HG02798 (cell line): ENCODE results near the gene KCNG4.

ENCODE experiments used
- ATAC-seq: cut with Tn5 transposase; IDR thresholded peaks from one replicate; pipeline ENCODE4 v1.9.1; 2021; ENCODE audit warnings: mild to moderate bottlenecking; ENCODE audit not compliant: unreplicated experiment, poor library complexity

KCNG4 gene, protein sequence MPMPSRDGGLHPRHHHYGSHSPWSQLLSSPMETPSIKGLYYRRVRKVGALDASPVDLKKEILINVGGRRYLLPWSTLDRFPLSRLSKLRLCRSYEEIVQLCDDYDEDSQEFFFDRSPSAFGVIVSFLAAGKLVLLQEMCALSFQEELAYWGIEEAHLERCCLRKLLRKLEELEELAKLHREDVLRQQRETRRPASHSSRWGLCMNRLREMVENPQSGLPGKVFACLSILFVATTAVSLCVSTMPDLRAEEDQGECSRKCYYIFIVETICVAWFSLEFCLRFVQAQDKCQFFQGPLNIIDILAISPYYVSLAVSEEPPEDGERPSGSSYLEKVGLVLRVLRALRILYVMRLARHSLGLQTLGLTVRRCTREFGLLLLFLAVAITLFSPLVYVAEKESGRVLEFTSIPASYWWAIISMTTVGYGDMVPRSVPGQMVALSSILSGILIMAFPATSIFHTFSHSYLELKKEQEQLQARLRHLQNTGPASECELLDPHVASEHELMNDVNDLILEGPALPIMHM

DNA sequence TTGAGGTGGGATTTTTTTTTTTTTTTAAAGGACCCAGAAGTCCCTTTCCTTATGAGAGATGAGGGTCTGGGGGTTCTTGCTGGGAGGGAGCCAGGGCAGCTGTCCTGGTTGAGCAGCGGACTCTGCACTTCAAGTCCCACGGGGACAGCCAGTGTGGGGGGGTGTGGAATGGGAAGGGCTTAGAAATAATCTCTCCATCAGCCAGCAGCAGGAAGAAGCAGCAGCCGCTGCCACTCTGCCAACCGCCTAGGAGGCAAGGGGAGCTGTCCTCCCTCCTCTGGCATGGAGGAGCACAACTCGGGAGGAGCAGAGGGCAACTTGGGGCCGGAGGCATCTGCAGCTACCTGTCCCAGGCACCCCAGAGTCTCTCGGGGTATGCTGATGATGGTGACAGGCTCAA, at the start of gene KCNG4:
TSS of gene KCNG4 (minus strand) at position 104 of the 400 bp plus-strand sequence. CDS start 2,527 bp downstream, outside the sequence.
- no peak for ATAC-seq

DNA sequence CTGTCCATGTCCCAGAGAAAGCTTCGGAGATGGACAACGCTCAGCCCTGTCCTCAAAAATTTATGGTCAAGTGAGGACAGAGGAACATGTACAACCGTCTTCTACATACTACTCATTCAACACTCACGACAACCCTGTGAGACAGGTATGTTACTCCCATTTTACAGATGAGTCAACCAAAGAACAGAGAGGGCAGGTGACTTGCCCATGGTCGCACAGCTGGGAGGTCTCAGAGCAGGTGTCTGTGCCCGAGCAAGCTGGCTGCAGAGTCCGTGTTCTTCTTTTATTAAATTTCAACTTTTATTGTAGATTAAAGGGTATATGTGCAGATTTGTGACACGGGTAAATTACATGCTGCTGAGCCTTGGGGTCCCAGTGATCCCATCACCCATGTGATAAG, 49.1 kb upstream of the KCNG4 start:
- no peak for ATAC-seq

DNA sequence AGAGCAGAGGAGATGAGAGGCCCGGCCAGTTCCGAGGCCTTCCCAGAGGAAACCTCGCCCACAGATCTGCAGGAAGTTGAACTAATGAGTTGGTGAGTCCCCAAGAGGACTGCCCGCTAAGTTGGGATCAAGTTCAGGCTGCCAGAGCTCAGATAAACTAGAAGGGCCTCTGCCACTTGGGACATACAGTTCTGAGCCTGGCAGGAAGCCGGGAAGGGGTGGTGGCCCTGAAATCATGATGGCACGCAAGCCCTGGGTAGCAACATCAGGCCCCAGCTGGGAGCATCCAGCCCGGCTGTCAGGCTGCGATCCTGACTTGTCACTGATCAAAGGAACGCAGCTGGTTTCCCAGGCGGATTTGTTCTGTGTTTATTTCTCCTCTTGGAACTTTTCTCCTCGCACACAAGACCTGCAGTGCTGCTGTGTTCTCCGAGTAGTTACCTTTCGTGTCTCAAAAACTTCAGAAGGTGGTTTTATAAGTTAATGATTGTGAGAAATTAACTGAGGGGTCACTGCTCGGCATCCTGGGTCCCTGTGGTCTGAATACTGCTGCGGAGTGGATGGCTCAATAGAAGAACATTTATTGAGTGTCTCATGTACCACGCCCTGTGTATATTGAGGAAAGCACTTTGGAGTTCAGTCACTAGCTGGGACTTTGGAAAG, 46.9 kb upstream of the KCNG4 start:
- no peak for ATAC-seq

DNA sequence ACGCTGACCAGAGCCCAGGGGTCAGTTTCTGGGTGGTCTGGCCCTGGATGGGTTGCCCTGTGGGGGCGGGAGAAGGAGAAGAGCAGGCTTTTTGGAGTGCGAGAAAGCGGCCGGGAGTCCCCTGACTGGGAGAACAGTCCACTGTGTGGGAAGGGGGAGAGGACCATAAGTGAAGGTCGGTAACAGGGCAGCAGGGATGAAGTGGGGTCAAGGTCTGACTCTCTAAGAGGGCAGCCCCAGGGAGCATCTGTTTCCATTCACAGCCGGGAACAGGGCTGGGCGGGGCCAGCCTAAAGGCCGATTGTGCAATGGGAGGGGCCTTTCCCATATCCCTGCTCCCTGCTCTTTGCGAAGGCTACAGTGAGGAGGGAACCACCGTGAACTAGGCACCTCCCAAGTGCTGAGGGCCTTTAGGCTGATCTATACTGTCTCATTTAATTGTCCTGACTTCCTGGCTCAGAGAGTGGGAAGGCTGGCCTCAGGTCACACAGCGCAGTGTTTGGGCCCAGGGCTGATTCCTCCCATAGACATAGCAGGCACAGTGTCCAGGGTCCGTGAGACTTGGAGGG, 44.4 kb upstream of the KCNG4 start:
- no peak for ATAC-seq

DNA sequence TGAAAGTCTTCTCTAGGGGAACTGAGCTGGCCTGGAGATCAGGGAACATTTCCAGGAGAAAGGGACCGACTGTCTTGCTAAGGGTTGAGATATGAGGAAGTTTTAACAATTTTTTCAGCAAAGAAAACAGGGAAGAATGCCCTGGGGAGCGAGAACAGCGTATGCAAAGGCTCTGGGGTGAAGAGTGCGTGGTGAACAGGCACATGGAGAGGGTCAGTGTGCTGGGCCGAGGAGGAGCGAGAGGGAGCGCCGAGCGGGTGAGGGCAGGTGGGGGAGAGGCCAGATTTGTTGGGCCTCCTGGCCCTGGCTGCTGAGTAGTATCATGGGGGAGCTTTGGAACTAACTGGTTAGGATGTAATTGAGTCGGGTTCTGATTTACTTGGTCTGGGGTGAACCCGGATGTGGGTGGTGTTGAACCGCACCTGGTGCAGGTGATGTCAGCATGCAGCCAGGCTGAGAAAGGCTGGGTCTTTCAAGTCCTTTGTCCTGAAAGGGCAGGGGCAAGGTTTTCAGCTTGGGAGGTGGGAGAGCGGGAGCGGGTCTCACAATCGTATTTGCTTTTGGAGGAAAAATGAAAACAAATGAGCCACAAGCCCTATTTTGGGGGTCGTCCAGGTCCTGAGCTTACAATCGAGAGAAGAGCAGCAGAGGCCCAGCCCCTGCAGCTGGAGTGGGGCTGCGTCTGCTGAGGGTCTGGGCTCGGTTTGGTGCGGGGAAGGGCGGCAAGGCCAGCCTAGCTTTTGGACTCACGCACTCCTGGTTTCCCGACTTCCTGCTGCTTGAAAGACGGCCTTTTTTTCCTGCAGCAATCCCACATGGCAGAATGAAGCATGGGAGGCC, 43.7 kb upstream of the KCNG4 start:
- ATAC-seq = no peak

DNA sequence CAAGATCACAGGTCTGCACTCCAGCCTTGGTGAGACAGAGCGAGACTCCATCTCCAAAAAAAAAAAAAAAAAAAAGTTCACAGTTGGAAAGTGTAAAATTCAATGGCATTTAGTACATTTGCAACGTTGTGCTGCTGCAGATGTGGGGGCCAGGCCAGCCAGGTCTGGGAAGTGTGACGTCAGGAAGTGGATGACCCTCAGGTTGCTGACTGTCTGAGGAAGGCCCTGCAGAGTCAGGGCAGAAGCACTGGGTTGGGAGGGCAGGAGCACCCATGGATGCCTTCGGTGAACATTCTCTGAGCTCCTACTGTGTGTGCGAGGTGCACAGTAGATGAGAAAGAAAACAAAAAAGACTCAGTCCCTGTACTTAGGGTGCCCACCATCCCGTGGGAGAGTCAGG, 42.7 kb upstream of the KCNG4 start:
- ATAC-seq = no peak

DNA sequence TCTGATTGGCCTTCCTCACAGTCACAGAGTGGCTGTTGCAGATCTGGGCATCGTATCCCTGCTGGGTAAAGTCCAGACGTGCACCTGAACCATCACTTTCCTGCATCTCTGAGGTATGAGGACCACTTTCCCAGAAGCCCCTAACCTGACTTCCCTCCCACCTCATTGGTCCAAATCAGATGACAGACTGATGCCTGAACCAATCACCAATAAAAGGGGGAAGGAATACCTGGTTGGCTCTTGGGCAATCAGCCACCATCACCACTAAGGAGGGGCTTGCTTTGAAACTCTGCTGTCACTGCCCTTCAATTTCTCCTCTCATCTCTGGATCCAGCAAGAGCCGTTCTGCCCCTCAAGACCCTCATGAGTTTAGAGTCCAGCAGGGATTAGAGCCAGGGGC, 41.3 kb upstream of the KCNG4 start:
- ATAC-seq = no peak

DNA sequence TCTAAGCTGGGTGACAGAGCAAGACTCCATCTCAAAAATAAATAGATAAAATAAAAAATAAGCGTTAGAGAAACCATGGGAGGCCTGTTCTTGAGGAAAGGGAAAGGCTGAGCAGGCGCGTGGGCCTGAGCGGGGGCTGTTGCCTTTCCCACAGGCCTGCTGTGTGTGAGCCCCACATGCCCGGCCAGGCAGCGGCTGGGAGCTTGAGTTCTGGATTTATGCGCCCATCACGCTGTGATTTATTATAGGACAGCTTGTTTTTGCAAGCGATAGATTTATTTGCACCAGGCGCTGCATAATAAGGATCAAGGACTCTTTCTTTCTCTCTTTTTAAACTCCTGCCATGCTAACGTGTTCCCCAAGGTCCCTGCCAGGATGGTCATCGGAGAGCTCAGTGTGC, 40.1 kb upstream of the KCNG4 start:
- no peak for ATAC-seq

DNA sequence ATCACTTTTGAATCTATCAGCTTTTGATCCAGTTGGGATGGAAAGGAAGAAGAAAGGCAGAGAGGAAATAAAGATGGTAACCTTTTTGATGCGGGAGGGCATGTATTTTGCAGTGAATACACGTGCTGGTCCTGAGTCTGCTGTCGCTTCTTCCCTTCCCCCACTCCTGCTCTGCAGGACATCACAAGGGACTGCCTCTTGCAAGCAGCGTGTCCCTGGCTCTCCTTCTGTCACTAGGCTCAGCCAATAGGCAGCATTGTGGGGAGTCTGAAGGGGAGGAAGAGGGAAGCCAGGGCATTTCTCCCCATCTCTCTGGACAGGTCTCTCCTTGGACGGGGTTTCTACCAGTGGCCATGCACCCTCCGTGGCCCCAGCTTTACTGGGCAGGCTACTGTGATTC, 39.2 kb upstream of the KCNG4 start:
- no peak for ATAC-seq

DNA sequence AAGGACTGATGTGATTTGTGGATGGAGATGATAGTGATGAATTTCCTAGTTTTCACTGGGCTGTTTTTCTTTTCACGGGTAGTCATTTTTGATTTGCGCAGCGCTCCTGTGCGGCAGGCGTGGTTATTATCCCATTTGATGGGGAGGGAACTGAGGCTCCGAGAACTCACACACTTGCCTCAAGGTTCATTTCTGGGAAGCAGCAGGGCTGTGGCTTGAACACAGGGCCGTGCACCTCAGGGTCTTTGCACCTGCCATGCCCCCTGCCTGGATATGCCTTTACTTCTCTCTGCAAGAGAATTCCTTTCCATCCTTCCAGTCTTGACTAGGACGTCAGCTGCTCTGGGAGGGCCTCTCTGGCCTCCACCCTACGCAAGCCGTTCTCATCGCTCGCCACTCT, 38.5 kb upstream of the KCNG4 start:
- no peak for ATAC-seq

DNA sequence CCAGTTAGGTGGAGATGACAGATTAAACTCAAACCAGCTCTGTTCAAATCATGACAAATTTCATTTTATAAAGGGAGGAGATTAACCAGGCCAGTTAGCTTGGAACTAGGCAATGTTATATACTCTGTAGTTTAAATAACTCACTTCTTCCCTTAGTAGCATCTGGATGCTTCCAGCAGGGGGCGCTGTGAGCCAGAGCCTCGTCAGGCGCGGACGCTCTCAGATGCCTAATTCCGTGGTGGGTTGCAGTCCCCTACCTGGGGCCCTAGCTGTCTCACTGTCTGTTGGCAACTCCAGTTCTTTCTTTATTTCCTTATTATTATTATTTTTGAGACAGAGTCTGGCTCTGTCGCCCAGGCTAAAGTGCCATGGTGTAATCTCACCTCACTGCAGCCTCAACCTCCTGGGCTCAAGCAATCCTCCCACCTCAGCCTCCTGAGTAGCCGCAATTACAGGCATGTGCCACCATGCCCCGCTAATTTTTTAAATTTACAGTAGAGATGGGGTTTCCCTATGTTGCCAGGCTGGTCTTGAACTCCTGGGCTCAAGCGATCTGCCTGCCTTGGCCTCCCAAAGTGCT, 37.5 kb upstream of the KCNG4 start:
- ATAC-seq = no peak

DNA sequence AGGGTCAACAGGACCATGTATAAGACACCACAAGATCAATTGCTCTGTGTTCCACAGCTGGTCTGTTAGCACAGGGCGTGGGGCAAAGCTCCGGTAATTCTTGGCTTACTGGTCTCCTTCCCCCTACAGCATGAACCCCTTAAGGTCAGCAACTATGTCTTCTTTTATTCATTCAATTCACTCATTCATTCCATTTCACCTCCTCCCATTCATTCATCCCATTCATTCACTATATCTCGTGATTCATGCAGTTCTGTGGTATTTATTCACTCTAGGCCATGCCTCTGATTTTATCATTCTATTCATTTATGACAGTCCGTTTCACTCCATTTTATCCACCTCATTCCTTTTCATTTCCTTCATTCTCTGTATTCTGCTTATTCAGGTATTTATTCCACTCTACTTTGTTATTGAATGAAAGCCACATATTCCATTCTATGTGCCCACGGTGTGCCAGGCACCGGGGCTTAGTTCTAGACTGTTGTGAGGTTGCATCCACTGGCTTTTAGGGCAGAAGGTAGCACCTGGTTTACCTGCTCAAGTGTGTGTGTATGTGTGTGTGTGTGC, 35.9 kb upstream of the KCNG4 start:
- ATAC-seq = no peak

DNA sequence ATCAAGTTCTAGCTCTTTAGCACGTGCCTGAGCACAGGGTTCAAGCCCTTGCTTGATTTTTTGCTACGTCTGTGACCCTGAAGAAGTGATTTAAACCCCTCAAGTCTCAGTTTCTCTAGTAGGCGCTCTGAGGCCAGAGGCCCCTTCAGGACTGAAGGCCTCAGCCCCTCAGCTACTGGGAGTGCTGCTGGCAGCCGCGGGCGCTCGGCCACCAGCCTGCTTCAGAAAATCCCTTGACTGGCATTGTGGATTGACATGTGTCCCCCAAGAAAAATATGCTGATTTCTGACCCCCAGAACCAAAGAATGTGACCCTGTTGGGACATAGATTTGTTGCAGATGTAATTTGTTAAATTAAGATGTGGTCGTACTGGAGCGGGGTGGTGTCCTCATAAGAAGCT, 34.7 kb upstream of the KCNG4 start:
- no peak for ATAC-seq

DNA sequence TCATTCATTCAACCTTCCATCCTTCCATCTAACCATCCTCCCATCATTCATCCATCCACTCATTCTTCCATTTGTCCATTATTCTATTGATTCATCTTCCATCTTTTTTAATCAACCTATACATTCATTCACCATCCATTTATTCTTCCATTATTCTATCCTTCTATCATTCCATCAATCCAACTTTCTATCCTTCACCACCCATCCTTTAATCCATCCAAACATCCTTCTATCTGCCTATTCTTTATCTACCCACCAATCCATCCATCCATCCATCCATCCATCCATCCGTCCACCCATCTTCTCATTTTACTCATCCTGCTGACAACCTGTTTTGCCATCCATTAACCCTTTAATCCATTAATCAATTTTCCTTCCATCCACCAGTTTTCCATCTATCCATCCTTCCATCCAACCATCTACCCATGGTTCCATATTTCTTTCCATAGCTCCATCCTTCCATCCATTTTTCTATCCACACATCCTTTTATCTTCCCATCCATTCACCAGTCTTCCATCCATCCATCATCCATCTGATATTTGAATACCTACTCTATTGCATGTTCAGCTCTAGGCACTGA, 33.0 kb upstream of the KCNG4 start:
- ATAC-seq = no peak

DNA sequence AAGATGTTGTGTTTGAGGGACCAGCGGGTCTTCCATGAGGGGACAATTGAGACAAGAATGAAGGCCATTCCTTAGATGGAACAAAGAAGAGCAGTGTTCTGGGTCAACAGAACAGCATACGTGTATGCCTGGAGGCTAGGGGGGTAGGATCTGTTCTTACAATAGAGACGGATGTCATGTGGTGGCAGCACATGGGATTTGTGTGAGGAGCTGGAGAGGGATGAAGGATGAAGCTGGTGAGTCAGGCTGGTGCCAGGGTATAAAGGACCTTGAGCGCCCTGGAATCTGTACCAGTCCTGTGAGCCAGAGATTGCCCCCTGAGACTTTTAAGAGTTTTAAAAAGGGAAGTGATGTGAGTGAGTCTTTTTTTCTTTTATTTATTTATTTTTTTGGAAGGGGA, 32.1 kb upstream of the KCNG4 start:
- no peak for ATAC-seq

DNA sequence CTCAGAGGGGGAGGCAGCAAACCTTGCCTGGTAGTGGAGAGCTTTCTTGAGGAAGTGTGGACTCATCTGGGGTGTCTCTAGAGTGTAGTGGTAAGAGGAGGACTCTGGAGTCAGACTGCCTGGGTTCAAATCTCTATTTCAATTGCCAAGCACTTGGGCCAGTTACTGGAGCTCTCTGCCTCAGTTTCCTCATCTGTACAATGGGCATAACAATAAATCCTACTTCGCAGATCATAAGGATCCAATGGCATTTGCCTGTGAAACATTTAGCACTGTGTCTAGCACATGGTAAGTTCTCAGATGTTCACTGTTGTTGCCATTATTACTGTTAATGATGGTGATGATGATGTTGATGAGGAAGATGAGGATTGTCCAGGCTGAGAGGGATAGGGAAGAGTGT, 31.2 kb upstream of the KCNG4 start:
- ATAC-seq = no peak

DNA sequence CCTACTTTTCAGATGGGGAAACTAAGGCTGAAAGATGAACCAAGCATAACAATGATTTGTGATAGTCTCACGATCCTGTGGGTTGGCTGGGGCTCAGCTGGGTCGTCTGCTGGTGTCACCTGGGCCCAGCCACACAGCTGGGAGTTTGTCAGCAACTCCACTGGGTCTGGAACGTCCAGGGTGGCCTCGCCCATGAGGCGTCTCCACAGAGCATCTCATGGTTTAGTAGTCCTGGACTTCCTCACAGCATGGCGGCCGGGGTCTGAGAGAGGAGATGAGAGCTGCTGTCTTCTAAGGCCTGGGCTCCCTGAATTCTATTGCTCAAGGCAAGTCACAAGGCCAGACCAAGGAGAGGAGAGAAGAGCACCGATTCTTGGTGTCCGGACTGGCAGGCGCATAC, 30.7 kb upstream of the KCNG4 start:
- ATAC-seq = no peak

DNA sequence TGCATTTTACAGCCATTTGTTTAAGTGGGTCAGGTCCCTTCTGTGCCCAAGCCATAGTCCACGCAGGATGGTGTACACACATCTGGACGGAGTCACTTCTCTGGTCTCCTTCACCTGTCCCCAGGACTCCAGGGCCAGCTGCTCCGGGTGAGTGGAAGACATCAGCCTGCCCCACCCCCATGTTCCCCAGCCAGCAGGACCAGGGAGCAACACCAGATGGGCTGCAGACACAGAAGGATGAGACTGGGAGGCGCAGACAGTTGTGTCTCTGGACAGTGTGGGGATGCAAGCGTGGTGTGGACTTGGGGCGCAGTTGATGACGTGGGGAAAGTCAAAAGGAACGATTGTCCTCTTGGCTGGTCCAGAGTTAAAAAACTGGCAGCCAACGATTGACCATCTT, 30.3 kb upstream of the KCNG4 start:
- no peak for ATAC-seq

DNA sequence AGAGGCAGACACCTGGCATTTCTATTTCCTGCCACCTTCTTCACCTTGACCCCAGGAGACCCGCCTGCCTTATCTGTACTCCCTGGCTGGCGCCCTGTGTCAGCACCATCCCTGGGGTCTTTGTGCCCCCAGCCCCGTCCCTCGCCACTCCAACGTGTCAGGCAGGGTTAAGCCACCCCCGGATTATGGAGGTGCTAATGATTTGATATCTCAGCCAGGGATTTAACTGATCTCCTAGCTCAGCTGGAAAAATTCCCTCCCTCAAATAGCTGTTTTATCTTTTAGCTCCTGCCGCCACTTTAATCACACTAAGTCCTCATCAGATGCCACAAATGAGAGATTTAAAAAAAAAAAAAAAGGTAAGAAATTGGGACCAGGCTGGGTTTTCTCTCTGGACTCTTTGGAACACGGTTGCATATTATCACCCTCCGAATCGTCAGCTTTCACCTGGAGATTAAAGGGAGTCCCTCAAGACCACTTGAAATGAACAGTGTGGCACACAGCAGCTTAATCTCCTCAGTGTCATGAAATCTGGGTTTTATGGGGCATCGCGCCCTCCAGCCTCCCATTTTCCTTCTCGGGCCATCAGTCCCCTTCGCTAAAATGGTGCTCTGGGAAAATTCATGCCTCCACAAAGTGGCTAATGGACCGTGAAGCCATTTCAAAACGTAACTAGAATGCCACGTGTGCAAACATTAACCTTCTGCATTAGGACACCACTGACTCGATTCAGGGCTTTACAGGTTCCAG, 28.7 kb upstream of the KCNG4 start:
- no peak for ATAC-seq
